Measurements from ENCODE around the gene DPYD. TPM values are rescaled to one million over a fixed set of nuclear protein-coding genes. Genes with fewer than 3 reads are reported as not detected.

Gene DPYD
- total RNA-seq, 1 donor: 81.9 TPM

GRCh38 chr1:97212671-97213070 is 708.2 kb downstream of the DPYD start:
- TF ChIP-seq CTCF (IDR thresholded peaks at IDR 0.05; ENCODE audit: insufficient read depth, low read length): no peak
- H3K4me3 ChIP-seq (ENCODE audit: low read depth, low read length): no peak overlapping the region
- no peak for DNase-seq (ENCODE audit: low read depth)

- TF ChIP-seq CTCF (IDR thresholded peaks at IDR 0.05; ENCODE audit: insufficient read depth, low read length): no peak
- no peak overlapping the region for H3K4me3 ChIP-seq (ENCODE audit: low read depth, low read length)
- peak; percentile 11 for DNase-seq (ENCODE audit: low read depth)
These were observed 710.5 kb downstream of the DPYD start for GRCh38 chr1:97210307-97210706.

GRCh38 chr1:97209381-97209957 is 711.4 kb downstream of the DPYD start:
- H3K4me3 ChIP-seq (ENCODE audit: low read depth, low read length): no peak overlapping the region
- TF ChIP-seq CTCF (IDR thresholded peaks at IDR 0.05; ENCODE audit: insufficient read depth, low read length): no peak
- peak; percentile 8 for DNase-seq (ENCODE audit: low read depth)

GRCh38 chr1:97207868-97208267 is 713.0 kb downstream of the DPYD start:
- peak; percentile 20 for DNase-seq (ENCODE audit: low read depth)
- no peak overlapping the region for H3K4me3 ChIP-seq (ENCODE audit: low read depth, low read length)
- TF ChIP-seq CTCF (IDR thresholded peaks at IDR 0.05; ENCODE audit: insufficient read depth, low read length): no peak

GRCh38 chr1:97204468-97204867 is 716.4 kb downstream of the DPYD start:
- peak; percentile 76 for DNase-seq (ENCODE audit: low read depth)
- TF ChIP-seq CTCF (IDR thresholded peaks at IDR 0.05; ENCODE audit: insufficient read depth, low read length): no peak
- H3K4me3 ChIP-seq (ENCODE audit: low read depth, low read length): no peak overlapping the region

- no peak for TF ChIP-seq CTCF (IDR thresholded peaks at IDR 0.05; ENCODE audit: insufficient read depth, low read length)
- H3K4me3 ChIP-seq (ENCODE audit: low read depth, low read length): no peak overlapping the region
- no peak for DNase-seq (ENCODE audit: low read depth)
These were observed 718.1 kb downstream of the DPYD start for GRCh38 chr1:97202481-97203380.
